ENCODE results near the gene EPHB6. TPM values are rescaled to one million over a fixed set of nuclear protein-coding genes. Genes with fewer than 3 reads are reported as not detected.

EPHB6 gene
- total and polyA plus RNA-seq, 10 of the 15 experiments (the other 5 are each of a cell fraction or from before 2014, with no cell fraction given), result 0.06 to 1.3 (median 0.37) TPM; not detected in 2

GRCh38 chr7:142805350-142806021 lies 49.4 kb upstream of the EPHB6 start:
- Histone ChIP-seq H3K9me3 (replicated peaks; ENCODE audit: control insufficient read depth, insufficient read depth, low read length) (no peaks in the 10 kb centered on the region), H3K4me1 (ENCODE audit: control insufficient read depth, insufficient read depth, low read length) (peaks cover 51% of the 10 kb centered on the region), H3K4me2 (ENCODE audit: control insufficient read depth, insufficient read depth) (no peak overlapping the region), H3K36me3 (ENCODE audit: control insufficient read depth in 2 of 2, insufficient read depth in 2 of 2, low read length in 1 of 2) (peaks cover 0 to 2% of the 10 kb centered on the region in 2 experiments; a peak in 2 of 4 replicates), H2AFZ (ENCODE audit: control insufficient read depth, low read depth, low read length) (no peak overlapping the region), H3K4me3 (no peak overlapping the region), H4K20me1 (ENCODE audit: control insufficient read depth, insufficient read depth) (no peaks in the 10 kb centered on the region), H3K9ac (ENCODE audit: control insufficient read depth, insufficient read depth, low read length) (no peak overlapping the region), H3K27ac (ENCODE audit: control insufficient read depth, insufficient read depth) (no peak overlapping the region; the same call in 1 of the 2 replicates), H3K27me3 (replicated peaks in 1 of 2; ENCODE audit: control insufficient read depth in 2 of 2, insufficient read depth in 2 of 2, low read length in 1 of 2) (no peaks in the 10 kb centered on the region), H3K79me2 (ENCODE audit: control insufficient read depth, insufficient read depth, low read length) (no peaks in the 10 kb centered on the region)
- BruUV-seq (replicated peaks), result no TSS peak
- FAIRE-seq (no peak), DNase-seq (ENCODE audit: low read depth, low spot score) (no peak), ATAC-seq (no peak)
- SMC1A ChIA-PET (ENCODE audit: uncharacterized antibody, unreplicated experiment), result interaction anchor here (9.8 to 12.9 kb wide), 2 partner anchors 17 to 92 kb away, joined by 205 to 786 read pairs; no protein-coding TSS in a partner anchor
- in situ Hi-C loops (cut with MboI), result loop anchor here (10.0 kb wide), 1 partner anchor 1241 kb away; no protein-coding TSS in a partner anchor
- intact Hi-C loops (cut with micrococcal nuclease; ENCODE audit: unreplicated experiment), result no loop called here
- POLR2A ChIA-PET, result interaction anchor here (0.9 to 15.3 kb wide), 3 partner anchors 13 to 27 kb away, joined by 4 to 325 read pairs (median 5); no protein-coding TSS in a partner anchor
- 97% methylated on average over 3 of the region's 3 CpGs for WGBS (ENCODE audit: insufficient coverage, insufficient replicate concordance, low lambda C conversion rate, missing lambda C conversion rate)
- RAD21 ChIA-PET (ENCODE audit: unreplicated experiment), result interaction anchor here (13.5 kb wide), 1 partner anchor 15 kb away, joined by 813 read pairs; no protein-coding TSS in a partner anchor
- CTCF ChIA-PET, result interaction anchor here (28.6 kb wide), 1 partner anchor 17 kb away, joined by 1055 read pairs; no protein-coding TSS in a partner anchor
- no peak for TF ChIP-seq RB1 (IDR thresholded peaks at IDR 0.05; ENCODE audit: borderline replicate concordance)
- no peak for TF ChIP-seq YY1 (IDR thresholded peaks at IDR 0.05; ENCODE audit: low read depth, low read length)
- TF ChIP-seq BHLHE40 (IDR thresholded peaks at IDR 0.05; ENCODE audit: borderline replicate concordance in 1 of 2, low read depth in 2 of 2, low read length in 1 of 2), result no peak
- TF ChIP-seq RAD21 (IDR thresholded peaks at IDR 0.05; ENCODE audit: insufficient read depth, low read depth, low read length), result no peak
- TF ChIP-seq FOXK2 (IDR thresholded peaks at IDR 0.05), result no peak
- no peak for TF ChIP-seq SMC3 (IDR thresholded peaks at IDR 0.05; ENCODE audit: borderline replicate concordance, low read length)
- no peak for TF ChIP-seq MEF2B (IDR thresholded peaks at IDR 0.05; ENCODE audit: partially characterized antibody, poor library complexity, severe bottlenecking)
- no peak for TF ChIP-seq RBBP5 (conservative IDR thresholded peaks at IDR 0.05)
- no peak for TF ChIP-seq ZNF592 (IDR thresholded peaks at IDR 0.05)
- TF ChIP-seq MYC (IDR thresholded peaks at IDR 0.05; ENCODE audit: insufficient read depth, insufficient read length, insufficient replicate concordance, low read length, severe bottlenecking), result no peak
- no peak for TF ChIP-seq CHD2 (IDR thresholded peaks at IDR 0.05; ENCODE audit: borderline replicate concordance, low read depth, low read length)
- no peak for TF ChIP-seq SMAD5 (IDR thresholded peaks at IDR 0.05; ENCODE audit: low read depth)
- no peak for TF ChIP-seq SRF (IDR thresholded peaks at IDR 0.05; ENCODE audit: low read depth in 2 of 2, low read length in 2 of 2)
- TF ChIP-seq ZNF274 (IDR thresholded peaks at IDR 0.05; ENCODE audit: insufficient read depth, insufficient read length), result no peak
- no peak for TF ChIP-seq ZNF687 (IDR thresholded peaks at IDR 0.05)
- no peak for TF ChIP-seq POLR2AphosphoS2 (IDR thresholded peaks at IDR 0.05; ENCODE audit: low read depth, low read length)
